Panc1 (cell line): Measurements from ENCODE around the gene JPH2. TPM values are rescaled to one million over a fixed set of nuclear protein-coding genes. Genes with fewer than 3 reads are reported as not detected.

ENCODE experiments used
- ATAC-seq: fragments of 200-7000 bp; cut with Tn5 transposase; 2 replicates; pipeline ENCODE4 v1.9.1; 2020; ENCODE audit warnings: mild to moderate bottlenecking, moderate library complexity
- BruUV-seq: library from RNA; stranded (reverse); fragments of 400-500 nt; replicated peaks from 2 replicates; lab custom pipeline; 2021; lab: Mats Ljungman, UMichigan
- CTCF ChIA-PET: fragments of 300-600 bp; sonication (Branson Sonifier 250); formaldehyde crosslinking; loops from one replicate; lab custom pipeline; 2022; ENCODE audit warnings: antibody characterized with exemption; lab: Charles Lee
- POLR2A ChIA-PET: fragments of 300-600 bp; sonication (Branson Sonifier 250); formaldehyde crosslinking; loops from one replicate; lab custom pipeline; 2022; ENCODE audit warnings: antibody characterized with exemption; lab: Charles Lee
- DNase-seq: peaks from one replicate; pipeline ENCODE4 v3.0.0-alpha.2; 2010; ENCODE audit warnings: low read depth, low spot score
- H3K27ac ChIP-seq: 2 replicates; pipeline ENCODE4 v1.5.1; 2011; ENCODE audit warnings: mild to moderate bottlenecking, low read length, inconsistent platforms
- H3K27me3 ChIP-seq: fragments of 200-500 bp; sonication (Bioruptor generic); 2 replicates; pipeline ENCODE4 v1.6.0; 2014; ENCODE audit warnings: low read length, inconsistent platforms; ENCODE audit not compliant: control insufficient read depth, insufficient read depth
- H3K36me3 ChIP-seq: fragments of 200-500 bp; sonication (Bioruptor generic); 2 replicates; pipeline ENCODE4 v1.5.1; 2014; ENCODE audit warnings: inconsistent platforms, mild to moderate bottlenecking, low read length, moderate library complexity; ENCODE audit not compliant: control insufficient read depth, insufficient read depth
- H3K4me1 ChIP-seq: 2 replicates; pipeline ENCODE4 v1.5.1; 2011; ENCODE audit warnings: inconsistent platforms, mild to moderate bottlenecking, low read length, moderate library complexity; ENCODE audit not compliant: control insufficient read depth, insufficient read depth
- H3K4me3 ChIP-seq, 2 experiments: 2 replicates each; pipeline ENCODE4 v1.5.1; 2011 to 2012; ENCODE audit warnings: low read depth in 2 of 2, low read length in 2 of 2, mild to moderate bottlenecking in 2 of 2, inconsistent platforms in 1 of 2, moderate library complexity in 1 of 2
- H3K9me3 ChIP-seq: fragments of 200-500 bp; sonication (Bioruptor generic); 2 replicates; pipeline ENCODE4 v1.5.1; 2014; ENCODE audit warnings: low read depth, mild to moderate bottlenecking, inconsistent platforms, low read length, moderate library complexity; ENCODE audit not compliant: control insufficient read depth, insufficient read depth
- CTCF ChIP-seq: fragments of 450-650 bp; IDR thresholded peaks from 2 replicates; pipeline ENCODE4 v1.5.1; 2017; ENCODE audit warnings: mild to moderate bottlenecking
- POLR2AphosphoS5 ChIP-seq: IDR thresholded peaks from 2 replicates; pipeline ENCODE4 v1.6.1; 2012; ENCODE audit warnings: mild to moderate bottlenecking, low read depth, low read length, moderate library complexity
- REST ChIP-seq, 2 experiments: IDR thresholded peaks; 2 replicates each; pipeline ENCODE4 v1.6.1; 2011 to 2012; ENCODE audit warnings: low read depth in 2 of 2, control low read depth in 1 of 2, low read length in 1 of 2, mild to moderate bottlenecking in 1 of 2, moderate library complexity in 1 of 2; ENCODE audit not compliant: insufficient read depth in 1 of 2
- SIN3A ChIP-seq: IDR thresholded peaks from 2 replicates; pipeline ENCODE4 v1.6.1; 2012; ENCODE audit warnings: low read depth, mild to moderate bottlenecking, low read length, moderate library complexity, borderline replicate concordance; ENCODE audit not compliant: insufficient read depth
- TCF7L2 ChIP-seq: IDR thresholded peaks from 2 replicates; pipeline ENCODE4 v1.6.1; 2011; ENCODE audit warnings: mild to moderate bottlenecking, low read depth, low read length, inconsistent platforms
- in situ Hi-C: cut with HindIII; loops from 2 replicates; pipeline ENCODE4 v1.10.0; 2016; ENCODE audit warnings: low sequenced_read_pairs, low pct_unique_long_range_greater_than_20kb
- intact Hi-C: fragments of 100-400 bp; cut with micrococcal nuclease; formaldehyde crosslinking; loops from one replicate; pipeline ENCODE4 v1.10.0; 2022; ENCODE audit not compliant: unreplicated experiment
- total RNA-seq: library from RNA; stranded (reverse); gene quantifications from one replicate; pipeline ENCODE4 v1.2.1, GENCODE V29; 2021; ENCODE audit not compliant: unreplicated experiment

JPH2 gene
- total RNA-seq, 1 experiment from 2014 or later: 0.49 TPM

GRCh38 chr20:44081476-44081875 is 105.5 kb downstream of the JPH2 start:
- Histone ChIP-seq H3K27ac (no peak overlapping the region), H3K4me1 (peaks cover 7% of the 10 kb centered on the region; the same call in 1 of the 2 replicates), H3K4me3 (no peak overlapping the region), H3K36me3 (no peaks in the 10 kb centered on the region), H3K9me3 (no peaks in the 10 kb centered on the region), H3K27me3 (no peaks in the 10 kb centered on the region)
- ChIA-PET CTCF (interaction anchor here (2.0 kb wide), 1 partner anchor 331 kb away, joined by 14 read pairs; no protein-coding TSS in a partner anchor), POLR2A (no interaction called here)
- BruUV-seq: no TSS peak
- no peak for TF ChIP-seq REST (IDR thresholded peaks at IDR 0.05; ENCODE audit: insufficient read depth in 1 of 2, low read depth in 2 of 2, low read length in 1 of 2)
- TF ChIP-seq CTCF: no peak
- TF ChIP-seq SIN3A: no peak
- TF ChIP-seq TCF7L2: no peak
- TF ChIP-seq POLR2AphosphoS5: no peak
- intact Hi-C loops (loop anchor here (2.0 to 10.0 kb wide), 3 partner anchors 164 to 637 kb away; no protein-coding TSS in a partner anchor), in situ Hi-C loops (no loop called here)
- ATAC-seq: no peak
- DNase-seq: no peak

- DNase-seq: peak; percentile 78
- ATAC-seq: peak; percentile 96
- BruUV-seq: no TSS peak
- Histone ChIP-seq H3K36me3 (no peaks in the 10 kb centered on the region), H3K9me3 (no peaks in the 10 kb centered on the region), H3K4me3 (no peak overlapping the region), H3K27me3 (no peaks in the 10 kb centered on the region), H3K4me1 (peaks cover 7% of the 10 kb centered on the region; the same call in 1 of the 2 replicates), H3K27ac (peak overlapping the region; percentile 12; the same call in 1 of the 2 replicates)
- POLR2A ChIA-PET: interaction anchor here (0.5 kb wide), 1 partner anchor 620 kb away, joined by 9 read pairs; no protein-coding TSS in a partner anchor
- no peak for TF ChIP-seq TCF7L2
- peak; percentile 95 for TF ChIP-seq CTCF
- intact Hi-C loops (loop anchor here (1.0 to 10.0 kb wide), 4 partner anchors 163 to 636 kb away; no protein-coding TSS in a partner anchor), in situ Hi-C loops (no loop called here)
- CTCF ChIA-PET: interaction anchor here (0.6 to 2.0 kb wide), 2 partner anchors 330 to 438 kb away, joined by 7 to 14 read pairs; no protein-coding TSS in a partner anchor
Observed at GRCh38 chr20:44080646-44081267, 106.2 kb downstream of the JPH2 start.
